Immature natural killer cell (primary cell): Measurements from ENCODE around the gene SESN2. TPM values are rescaled to one million over a fixed set of nuclear protein-coding genes. Genes with fewer than 3 reads are reported as not detected.

ENCODE experiments used
- DNase-seq, 3 donors: peaks; one replicate each; pipeline ENCODE4 v3.0.0; 2022; ENCODE audit warnings: mixed read lengths in 1 of 3
- H3K27ac Mint-ChIP-seq, 6 donors: one replicate each; pipeline ENCODE4 v1.8.0; 2020; ENCODE audit warnings: mixed read lengths in 6 of 6, mild to moderate bottlenecking in 5 of 6, inconsistent platforms in 4 of 6, moderate library complexity in 3 of 6
- H3K27me3 Mint-ChIP-seq, 3 donors: one replicate each; pipeline ENCODE4 v1.8.0; 2020 to 2021; ENCODE audit warnings: low read depth in 3 of 3, mild to moderate bottlenecking in 3 of 3, mixed read lengths in 3 of 3, moderate library complexity in 3 of 3, inconsistent platforms in 1 of 3
- H3K36me3 Mint-ChIP-seq, 3 donors: one replicate each; pipeline ENCODE4 v1.8.0; 2020; ENCODE audit warnings: mixed read lengths in 3 of 3, inconsistent platforms in 2 of 3, mild to moderate bottlenecking in 2 of 3
- H3K4me1 Mint-ChIP-seq, 2 donors: one replicate each; pipeline ENCODE4 v1.8.0; 2020; ENCODE audit warnings: inconsistent platforms in 2 of 2, mild to moderate bottlenecking in 2 of 2, mixed read lengths in 2 of 2, moderate library complexity in 1 of 2
- H3K4me3 Mint-ChIP-seq, 5 donors: one replicate each; pipeline ENCODE4 v1.8.0; 2020; ENCODE audit warnings: mild to moderate bottlenecking in 5 of 5, mixed read lengths in 5 of 5, inconsistent platforms in 3 of 5, moderate library complexity in 3 of 5
- H3K9me3 Mint-ChIP-seq, 6 donors: one replicate each; pipeline ENCODE4 v1.8.0; 2020; ENCODE audit warnings: mild to moderate bottlenecking in 6 of 6, mixed read lengths in 6 of 6, inconsistent platforms in 4 of 6, moderate library complexity in 3 of 6
- polyA plus RNA-seq, 3 donors: library from polyadenylated mRNA; unstranded; fragments of 300-500 nt; fragmentation: Illumina TruSeq; gene quantifications; one replicate each; pipeline ENCODE4 v1.2.3, GENCODE V29; 2021

SESN2 gene, protein sequence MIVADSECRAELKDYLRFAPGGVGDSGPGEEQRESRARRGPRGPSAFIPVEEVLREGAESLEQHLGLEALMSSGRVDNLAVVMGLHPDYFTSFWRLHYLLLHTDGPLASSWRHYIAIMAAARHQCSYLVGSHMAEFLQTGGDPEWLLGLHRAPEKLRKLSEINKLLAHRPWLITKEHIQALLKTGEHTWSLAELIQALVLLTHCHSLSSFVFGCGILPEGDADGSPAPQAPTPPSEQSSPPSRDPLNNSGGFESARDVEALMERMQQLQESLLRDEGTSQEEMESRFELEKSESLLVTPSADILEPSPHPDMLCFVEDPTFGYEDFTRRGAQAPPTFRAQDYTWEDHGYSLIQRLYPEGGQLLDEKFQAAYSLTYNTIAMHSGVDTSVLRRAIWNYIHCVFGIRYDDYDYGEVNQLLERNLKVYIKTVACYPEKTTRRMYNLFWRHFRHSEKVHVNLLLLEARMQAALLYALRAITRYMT
- 10 to 100 TPM; 10.2 to 23.5 (median 14.0) TPM for polyA plus RNA-seq

DNA sequence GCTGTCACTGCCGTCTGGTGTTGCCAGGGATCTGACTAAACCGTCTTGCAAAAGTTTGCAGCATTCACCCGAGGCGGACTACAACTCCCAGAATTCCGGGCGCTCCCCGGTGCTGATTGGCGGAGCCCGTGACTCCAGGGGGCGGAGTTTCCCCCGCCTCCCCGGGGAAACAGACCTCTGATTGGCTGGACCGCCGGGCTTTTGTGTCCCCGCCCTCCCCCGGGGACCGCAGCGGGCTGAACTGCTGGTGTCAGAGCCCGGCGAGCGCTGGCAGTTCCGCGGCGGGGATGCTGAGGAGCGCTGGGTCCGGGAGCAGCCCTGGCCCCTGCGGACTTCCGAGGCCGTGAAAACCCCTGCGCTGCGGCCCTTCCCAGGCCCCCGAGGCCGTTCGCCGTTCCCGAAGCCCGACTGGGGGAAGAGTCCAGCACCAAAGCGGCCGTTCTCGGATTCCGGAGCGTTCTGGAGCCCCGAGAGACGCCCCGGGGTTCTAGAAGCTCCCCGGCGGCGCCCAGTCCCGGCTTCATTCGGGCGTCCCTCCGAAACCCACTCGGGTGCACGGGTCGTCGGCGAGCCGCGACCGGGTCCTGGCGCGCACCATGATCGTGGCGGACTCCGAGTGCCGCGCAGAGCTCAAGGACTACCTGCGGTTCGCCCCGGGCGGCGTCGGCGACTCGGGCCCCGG, at the start of gene SESN2:
SESN2 (plus strand) TSS at position 267 of the 682 bp plus-strand sequence; CDS start at position 597, 330 bp downstream.
- peaks cover 0 to 13% (median 7%) of the 10 kb centered on the region in 3 donors for H3K27me3 Mint-ChIP-seq
- H3K4me1 Mint-ChIP-seq, result peaks cover 53 to 63% of the 10 kb centered on the region in 2 donors
- H3K27ac Mint-ChIP-seq, result peak within 1 kb of the TSS in 5 of 6 donors; percentile 36 to 88 (median 57)
- DNase-seq, result peak; percentile 99
- H3K9me3 Mint-ChIP-seq, result no peaks in the 10 kb centered on the region
- H3K4me3 Mint-ChIP-seq, result peak within 1 kb of the TSS; percentile 82 to 88 (median 84)
- no peaks in the 10 kb centered on the region for H3K36me3 Mint-ChIP-seq

DNA sequence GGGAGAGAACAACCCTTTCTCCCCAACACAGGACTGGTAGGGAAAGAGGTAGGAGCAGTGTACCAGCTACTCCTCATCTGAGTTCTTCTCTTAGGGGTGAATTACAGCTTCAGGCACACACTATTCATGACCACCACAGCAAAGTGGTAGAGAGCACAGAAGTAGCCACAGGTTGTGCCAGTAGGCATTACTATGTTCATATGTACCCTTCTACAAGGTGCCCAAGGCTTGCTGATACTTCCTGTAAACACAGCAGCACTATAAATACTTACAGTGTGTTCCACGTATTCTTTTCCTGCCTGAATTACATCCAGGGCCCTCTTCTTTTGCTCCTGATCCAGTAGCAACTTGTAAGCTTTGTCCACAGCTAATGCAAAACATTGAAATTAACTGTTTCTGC, 49.6 kb upstream of the SESN2 start:
- Mint-ChIP-seq H3K4me1 (peaks cover 8 to 16% of the 10 kb centered on the region in 2 donors), H3K27me3 (no peaks in the 10 kb centered on the region), H3K9me3 (no peaks in the 10 kb centered on the region), H3K36me3 (peaks cover 4 to 40% (median 20%) of the 10 kb centered on the region in 3 donors), H3K4me3 (no peak overlapping the region), H3K27ac (peak overlapping the region in 1 of 6 donors; percentile 39)
- DNase-seq, result no peak

- Mint-ChIP-seq H3K27me3 (no peaks in the 10 kb centered on the region), H3K27ac (no peak overlapping the region), H3K36me3 (peaks cover 0 to 26% (median 12%) of the 10 kb centered on the region in 3 donors), H3K4me1 (peaks cover 6 to 15% of the 10 kb centered on the region in 2 donors), H3K4me3 (no peak overlapping the region), H3K9me3 (no peaks in the 10 kb centered on the region)
- no peak for DNase-seq
These were observed 46.0 kb upstream of the SESN2 start for GRCh38 chr1:28213315-28213714.

GRCh38 chr1:28229089-28229488, 30.2 kb upstream of the SESN2 start:
- peaks cover 3 to 5% (median 5%) of the 10 kb centered on the region in 3 donors for H3K27me3 Mint-ChIP-seq
- no peak for DNase-seq
- peaks cover 11 to 30% (median 23%) of the 10 kb centered on the region in 3 donors for H3K36me3 Mint-ChIP-seq
- peak overlapping the region in 1 of 6 donors; percentile 11 for H3K27ac Mint-ChIP-seq
- H3K4me3 Mint-ChIP-seq, result no peak overlapping the region
- peaks cover 27 to 54% of the 10 kb centered on the region in 2 donors for H3K4me1 Mint-ChIP-seq
- H3K9me3 Mint-ChIP-seq, result no peaks in the 10 kb centered on the region

- Mint-ChIP-seq H3K4me3 (peak overlapping the region in 1 of 5 donors; percentile 35), H3K9me3 (no peaks in the 10 kb centered on the region), H3K27me3 (peaks cover 5% of the 10 kb centered on the region in 3 donors), H3K27ac (peak overlapping the region in 2 of 6 donors; percentile 35 to 40), H3K36me3 (peaks cover 9 to 30% (median 20%) of the 10 kb centered on the region in 3 donors), H3K4me1 (peaks cover 27 to 57% of the 10 kb centered on the region in 2 donors)
- no peak for DNase-seq
These were observed 29.3 kb upstream of the SESN2 start for GRCh38 chr1:28229996-28230395.

- Mint-ChIP-seq H3K4me1 (peaks cover 27 to 52% of the 10 kb centered on the region in 2 donors), H3K27me3 (peaks cover 5% of the 10 kb centered on the region in 3 donors), H3K9me3 (no peaks in the 10 kb centered on the region), H3K36me3 (peaks cover 0 to 13% (median 7%) of the 10 kb centered on the region in 3 donors), H3K4me3 (peak within 1 kb of the TSS; percentile 97 to 100 (median 99)), H3K27ac (peak within 1 kb of the TSS; percentile 97 to 100 (median 99))
- peak; percentile 87 to 89 (median 88) for DNase-seq
These were observed 26.6 kb upstream of the SESN2 start, which contains the start of gene DNAJC8 for GRCh38 chr1:28232558-28233263. DNAJC8 (minus strand) TSS chr1:28233029; CDS start chr1:28232998, 31 bp downstream.

- Mint-ChIP-seq H3K4me3 (peak overlapping the region; percentile 46 to 100 (median 97)), H3K27me3 (peaks cover 5% of the 10 kb centered on the region in 3 donors), H3K4me1 (peaks cover 27 to 52% of the 10 kb centered on the region in 2 donors), H3K9me3 (no peaks in the 10 kb centered on the region), H3K36me3 (peaks cover 0 to 10% (median 7%) of the 10 kb centered on the region in 3 donors), H3K27ac (peak overlapping the region in 4 of 6 donors; percentile 24 to 97 (median 40))
- DNase-seq, result no peak
These were observed 26.1 kb upstream of the SESN2 start for GRCh38 chr1:28233264-28233606.

DNA sequence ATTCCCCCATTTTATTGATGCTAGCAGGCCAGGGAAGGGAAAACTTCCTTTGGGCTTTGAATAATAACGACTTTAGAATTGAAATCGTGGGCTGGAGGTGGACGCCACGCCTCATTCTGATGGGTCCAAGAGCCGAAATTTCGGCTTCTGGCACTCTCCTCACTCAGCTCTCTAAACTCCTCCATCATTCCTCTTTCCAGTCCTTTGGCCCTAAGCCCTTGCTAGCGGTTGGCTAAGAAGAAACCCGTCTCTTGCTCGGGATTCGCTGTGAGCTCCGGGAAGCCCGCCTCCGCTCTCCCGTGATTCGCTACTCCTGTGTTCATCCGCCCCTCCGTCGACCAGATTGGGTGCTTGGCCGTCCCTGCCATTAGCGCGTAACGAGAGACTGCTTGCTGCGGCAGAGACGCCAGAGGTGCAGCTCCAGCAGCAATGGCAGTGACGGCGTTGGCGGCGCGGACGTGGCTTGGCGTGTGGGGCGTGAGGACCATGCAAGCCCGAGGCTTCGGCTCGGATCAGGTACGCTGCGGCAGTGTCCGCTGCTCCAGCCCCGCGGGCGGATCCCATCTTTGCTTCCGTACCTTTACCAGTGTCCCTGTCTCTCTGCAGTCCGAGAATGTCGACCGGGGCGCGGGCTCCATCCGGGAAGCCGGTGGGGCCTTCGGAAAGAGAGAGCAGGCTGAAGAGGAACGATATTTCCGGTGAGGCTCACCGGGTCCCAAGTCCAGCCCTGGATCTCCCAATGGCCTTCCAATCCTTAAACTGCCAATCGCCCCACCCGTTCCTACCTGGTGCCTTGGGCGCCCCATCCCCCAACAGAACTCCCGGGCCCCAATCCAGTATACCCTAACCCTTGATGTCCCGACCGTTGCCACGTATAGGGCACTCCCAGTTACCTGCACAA, 23.3 kb upstream of the SESN2 start, which contains the start of gene ATP5IF1:
ATP5IF1 (plus strand) TSS at position 370 of the 901 bp plus-strand sequence; CDS start at position 430, 60 bp downstream.
- peaks cover 5% of the 10 kb centered on the region in 3 donors for H3K27me3 Mint-ChIP-seq
- no peaks in the 10 kb centered on the region for H3K9me3 Mint-ChIP-seq
- DNase-seq, result peak; percentile 94 to 95 (median 94)
- peaks cover 0 to 3% (median 0%) of the 10 kb centered on the region in 3 donors for H3K36me3 Mint-ChIP-seq
- peaks cover 21 to 28% of the 10 kb centered on the region in 2 donors for H3K4me1 Mint-ChIP-seq
- no peak within 1 kb of the TSS for H3K27ac Mint-ChIP-seq
- peak within 1 kb of the TSS in 1 of 5 donors; percentile 10 for H3K4me3 Mint-ChIP-seq

DNA sequence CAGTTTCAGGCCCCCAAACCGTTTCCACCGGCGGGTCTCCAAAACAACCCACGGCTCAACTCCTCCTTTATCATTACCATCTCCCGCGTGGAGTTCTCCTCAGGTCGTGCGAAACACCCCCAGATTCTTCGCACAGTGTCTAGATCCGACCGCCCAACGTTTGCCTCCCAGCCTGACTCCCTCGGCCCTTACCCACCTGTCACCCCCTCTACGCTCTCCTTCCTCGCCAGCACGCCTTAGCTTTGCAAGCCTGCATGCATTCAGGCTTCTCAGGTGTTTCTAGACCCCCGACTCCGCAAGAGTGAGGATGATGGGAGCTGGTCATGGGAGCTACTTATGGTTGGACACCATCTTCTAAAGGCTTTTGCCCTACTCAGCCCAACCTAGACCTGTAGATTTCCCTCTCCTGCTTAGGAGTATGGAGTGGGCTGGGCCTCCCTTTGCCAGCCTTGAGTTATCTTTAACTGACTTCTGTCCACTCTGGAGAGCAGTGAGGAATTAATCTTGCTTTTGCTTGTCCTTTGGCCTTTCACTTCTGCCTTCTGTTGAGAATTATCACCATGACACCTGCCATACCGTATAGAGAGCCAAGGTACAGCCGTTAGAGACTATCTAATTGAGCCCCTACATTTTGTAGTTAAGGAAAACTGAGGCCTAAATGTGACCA, 22.5 kb upstream of the SESN2 start:
- H3K9me3 Mint-ChIP-seq, result no peaks in the 10 kb centered on the region
- DNase-seq, result no peak
- peaks cover 0 to 3% (median 0%) of the 10 kb centered on the region in 3 donors for H3K36me3 Mint-ChIP-seq
- H3K4me1 Mint-ChIP-seq, result peaks cover 19 to 26% of the 10 kb centered on the region in 2 donors
- no peak overlapping the region for H3K27ac Mint-ChIP-seq
- H3K4me3 Mint-ChIP-seq, result no peak overlapping the region
- H3K27me3 Mint-ChIP-seq, result peaks cover 5% of the 10 kb centered on the region in 3 donors

- Mint-ChIP-seq H3K36me3 (peaks cover 0 to 3% (median 2%) of the 10 kb centered on the region in 3 donors), H3K4me3 (no peak overlapping the region), H3K27ac (peak overlapping the region in 2 of 6 donors; percentile 45 to 49), H3K9me3 (no peaks in the 10 kb centered on the region), H3K4me1 (peaks cover 11 to 16% of the 10 kb centered on the region in 2 donors), H3K27me3 (peaks cover 0 to 1% (median 0%) of the 10 kb centered on the region in 3 donors)
- DNase-seq, result no peak
These were observed 20.3 kb upstream of the SESN2 start for GRCh38 chr1:28239004-28239403.

- Mint-ChIP-seq H3K9me3 (no peaks in the 10 kb centered on the region), H3K36me3 (peaks cover 0 to 4% (median 3%) of the 10 kb centered on the region in 3 donors), H3K27me3 (peaks cover 0 to 2% (median 0%) of the 10 kb centered on the region in 3 donors), H3K27ac (no peak overlapping the region), H3K4me3 (no peak overlapping the region), H3K4me1 (peaks cover 21 to 22% of the 10 kb centered on the region in 2 donors)
- no peak for DNase-seq
These were observed 19.3 kb upstream of the SESN2 start for GRCh38 chr1:28240024-28240423.
